ENCODE results near the gene ZNF648. TPM values are rescaled to one million over a fixed set of nuclear protein-coding genes. Genes with fewer than 3 reads are reported as not detected.

The ZNF648 gene
- total and polyA plus RNA-seq, 10 of the 15 experiments (the other 5 are each of a cell fraction or from before 2014, with no cell fraction given), result 0.05 TPM; not detected in 9

DNA sequence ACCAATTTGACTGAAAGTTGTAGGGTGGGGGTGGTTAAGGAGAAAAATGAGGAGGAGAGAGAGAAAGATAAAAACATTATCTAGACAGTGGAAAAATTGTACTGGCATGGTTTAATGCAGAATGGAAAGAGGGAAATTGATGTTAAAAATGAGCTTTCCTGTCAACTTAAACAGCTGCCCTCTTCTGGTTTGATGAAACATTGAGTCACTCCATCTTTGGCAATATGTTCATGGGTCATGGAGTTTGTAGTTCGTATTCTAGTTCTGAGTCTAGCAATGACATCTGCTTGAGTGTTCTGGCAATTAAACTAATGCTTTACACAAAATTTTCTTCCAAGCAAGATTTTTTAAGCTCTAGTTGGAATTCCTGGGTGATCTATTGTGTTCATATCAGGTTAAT is 9.6 kb downstream of the ZNF648 start:
- Histone ChIP-seq H4K20me1 (ENCODE audit: control insufficient read depth, insufficient read depth) (no peaks in the 10 kb centered on the region; the same call in 1 of the 2 replicates), H3K9me3 (replicated peaks; ENCODE audit: control insufficient read depth, insufficient read depth, low read length) (no peaks in the 10 kb centered on the region), H3K27me3 (replicated peaks in 1 of 2; ENCODE audit: control insufficient read depth in 2 of 2, insufficient read depth in 2 of 2, low read length in 1 of 2) (peaks cover 0 to 4% of the 10 kb centered on the region in 2 experiments; a peak in 3 of 4 replicates), H3K4me2 (ENCODE audit: control insufficient read depth, insufficient read depth) (no peak overlapping the region), H3K79me2 (ENCODE audit: control insufficient read depth, insufficient read depth, low read length) (no peaks in the 10 kb centered on the region), H3K36me3 (ENCODE audit: control insufficient read depth in 2 of 2, insufficient read depth in 2 of 2, low read length in 1 of 2) (no peaks in the 10 kb centered on the region), H3K9ac (ENCODE audit: control insufficient read depth, insufficient read depth, low read length) (no peak overlapping the region), H3K4me1 (ENCODE audit: control insufficient read depth, insufficient read depth, low read length) (no peaks in the 10 kb centered on the region), H3K27ac (ENCODE audit: control insufficient read depth, insufficient read depth) (no peak overlapping the region), H3K4me3 (no peak overlapping the region), H2AFZ (ENCODE audit: control insufficient read depth, low read depth, low read length) (no peak overlapping the region)
- ChIA-PET POLR2A (no interaction called here), RAD21 (ENCODE audit: unreplicated experiment) (interaction anchor here (0.9 to 1.4 kb wide), 6 partner anchors 29 to 573 kb away, joined by 3 to 8 read pairs (median 4); no protein-coding TSS in a partner anchor), SMC1A (ENCODE audit: uncharacterized antibody, unreplicated experiment) (interaction anchor here (0.7 to 5.1 kb wide), 6 partner anchors 13 to 573 kb away, joined by 3 to 58 read pairs (median 4); no protein-coding TSS in a partner anchor), CTCF (interaction anchor here (0.6 to 4.2 kb wide), 10 partner anchors 16 to 1296 kb away, joined by 3 to 119 read pairs (median 5); no protein-coding TSS in a partner anchor)
- in situ Hi-C loops (cut with MboI), result no loop called here
- TF ChIP-seq, protein P1, sequence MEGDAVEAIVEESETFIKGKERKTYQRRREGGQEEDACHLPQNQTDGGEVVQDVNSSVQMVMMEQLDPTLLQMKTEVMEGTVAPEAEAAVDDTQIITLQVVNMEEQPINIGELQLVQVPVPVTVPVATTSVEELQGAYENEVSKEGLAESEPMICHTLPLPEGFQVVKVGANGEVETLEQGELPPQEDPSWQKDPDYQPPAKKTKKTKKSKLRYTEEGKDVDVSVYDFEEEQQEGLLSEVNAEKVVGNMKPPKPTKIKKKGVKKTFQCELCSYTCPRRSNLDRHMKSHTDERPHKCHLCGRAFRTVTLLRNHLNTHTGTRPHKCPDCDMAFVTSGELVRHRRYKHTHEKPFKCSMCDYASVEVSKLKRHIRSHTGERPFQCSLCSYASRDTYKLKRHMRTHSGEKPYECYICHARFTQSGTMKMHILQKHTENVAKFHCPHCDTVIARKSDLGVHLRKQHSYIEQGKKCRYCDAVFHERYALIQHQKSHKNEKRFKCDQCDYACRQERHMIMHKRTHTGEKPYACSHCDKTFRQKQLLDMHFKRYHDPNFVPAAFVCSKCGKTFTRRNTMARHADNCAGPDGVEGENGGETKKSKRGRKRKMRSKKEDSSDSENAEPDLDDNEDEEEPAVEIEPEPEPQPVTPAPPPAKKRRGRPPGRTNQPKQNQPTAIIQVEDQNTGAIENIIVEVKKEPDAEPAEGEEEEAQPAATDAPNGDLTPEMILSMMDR (IDR thresholded peaks at IDR 0.05 in 2 of 3, conservative IDR thresholded peaks at IDR 0.05 in 1 of 3; ENCODE audit: control insufficient read depth in 2 of 3, extremely low read depth in 1 of 3, insufficient read depth in 1 of 3, low read depth in 3 of 3, low read length in 3 of 3), result 0 out of 6 replicates have a peak, but pooled peaks have one; percentile 1 to 11 (median 10)
- TF ChIP-seq SRF (IDR thresholded peaks at IDR 0.05; ENCODE audit: low read depth in 2 of 2, low read length in 2 of 2) (peak in 1 of 2 experiments; percentile 40; a peak in 1 of 4 replicates), TCF3 (IDR thresholded peaks at IDR 0.05; ENCODE audit: borderline replicate concordance, insufficient read depth, low read depth, low read length) (no peak)
- 0% methylated on average over 1 of the region's 1 CpG for WGBS (ENCODE audit: insufficient coverage, insufficient replicate concordance, low lambda C conversion rate, missing lambda C conversion rate)
- no peak for DNase-seq (ENCODE audit: low read depth, low spot score)
- intact Hi-C loops (cut with micrococcal nuclease; ENCODE audit: unreplicated experiment), result loop anchor here (10.0 kb wide), 1 partner anchor 857 kb away; no protein-coding TSS in a partner anchor
- BruUV-seq (replicated peaks), result no TSS peak
- FAIRE-seq, result no peak
- ATAC-seq, result no peak

Measured in GM12878 (cell line).